GM15510 (cell line): ENCODE results near the gene SHMT2.

Source experiments
- POLR2A ChIP-seq: IDR thresholded peaks from 3 replicates; pipeline ENCODE4 v1.6.1; 2011; ENCODE audit warnings: borderline replicate concordance; ENCODE audit not compliant: insufficient read length; ENCODE audit errors: extremely low read depth

Gene SHMT2

GRCh38 chr12:57229634-57230380 lies at the start of gene SHMT2:
Gene SHMT2, plus strand, starts transcription at chr12:57229711. Its CDS starts 68 bp downstream, at chr12:57229779.
- peak; percentile 67 for TF ChIP-seq POLR2A

- no peak for TF ChIP-seq POLR2A
These were observed 49.1 kb upstream of the SHMT2 start for GRCh38 chr12:57180321-57180989.

GRCh38 chr12:57181072-57181471 lies 48.4 kb upstream of the SHMT2 start:
- no peak for TF ChIP-seq POLR2A

- no peak for TF ChIP-seq POLR2A
These were observed 47.9 kb upstream of the SHMT2 start for GRCh38 chr12:57181561-57182155.

GRCh38 chr12:57182918-57183575 lies 46.5 kb upstream of the SHMT2 start:
- no peak for TF ChIP-seq POLR2A

- TF ChIP-seq POLR2A, result no peak
These were observed 45.4 kb upstream of the SHMT2 start for GRCh38 chr12:57183939-57184725.

- no peak for TF ChIP-seq POLR2A
These were observed 44.1 kb upstream of the SHMT2 start for GRCh38 chr12:57185403-57185802.

GRCh38 chr12:57185906-57186508 lies 43.5 kb upstream of the SHMT2 start:
- no peak for TF ChIP-seq POLR2A

GRCh38 chr12:57187222-57188089 lies 42.1 kb upstream of the SHMT2 start:
- TF ChIP-seq POLR2A, result no peak

- no peak for TF ChIP-seq POLR2A
These were observed 41.5 kb upstream of the SHMT2 start for GRCh38 chr12:57188090-57188425.

GRCh38 chr12:57190037-57190436 lies 39.5 kb upstream of the SHMT2 start:
- TF ChIP-seq POLR2A, result no peak

GRCh38 chr12:57190821-57191220 lies 38.7 kb upstream of the SHMT2 start:
- no peak for TF ChIP-seq POLR2A

- TF ChIP-seq POLR2A, result no peak
These were observed 38.1 kb upstream of the SHMT2 start for GRCh38 chr12:57191410-57191809.

- no peak for TF ChIP-seq POLR2A
These were observed 36.6 kb upstream of the SHMT2 start for GRCh38 chr12:57192920-57193319.

- no peak for TF ChIP-seq POLR2A
These were observed 35.7 kb upstream of the SHMT2 start for GRCh38 chr12:57193706-57194245.
